ENCODE measurements around the gene HSPA12B.

- TF ChIP-seq POLR2A (IDR thresholded peaks at IDR 0.05; ENCODE audit: extremely low read depth, insufficient read length) (no peak), CTCF (IDR thresholded peaks at IDR 0.05; ENCODE audit: low read depth, low read length) (peak; percentile 2), MYC (IDR thresholded peaks at IDR 0.05; ENCODE audit: low read depth, low read length) (no peak)
- TF ChIP-seq, protein P1, sequence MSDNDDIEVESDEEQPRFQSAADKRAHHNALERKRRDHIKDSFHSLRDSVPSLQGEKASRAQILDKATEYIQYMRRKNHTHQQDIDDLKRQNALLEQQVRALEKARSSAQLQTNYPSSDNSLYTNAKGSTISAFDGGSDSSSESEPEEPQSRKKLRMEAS (IDR thresholded peaks at IDR 0.05; ENCODE audit: low read depth, low read length), result no peak
Measured at GRCh38 chr20:3710011-3710466, 22.4 kb upstream of the HSPA12B start.

Data from NB4 (cell line).